SK-N-SH (cell line): Measurements from ENCODE around the gene BGN. TPM values are rescaled to one million over a fixed set of nuclear protein-coding genes. Genes with fewer than 3 reads are reported as not detected.

Experiments used
- CTCF ChIA-PET: fragments of 300-600, 350-600 bp; formaldehyde crosslinking; extraction: SDS; loops from one replicate; lab custom pipeline; 2021; lab: Yijun Ruan, JAX
- POLR2A ChIA-PET: fragments of 350-600 bp; sonication (Branson Sonifier 250); formaldehyde crosslinking; extraction: SDS; loops from one replicate; lab custom pipeline; 2020; ENCODE audit warnings: antibody characterized with exemption, inconsistent platforms; lab: Yijun Ruan, JAX
- DNase-seq: peaks from one replicate; pipeline ENCODE4 v3.0.0; 2012
- H2AFZ ChIP-seq: fragments of 200-600 bp; sonication (generic); 2 replicates; pipeline ENCODE4 v1.8.1; 2016; ENCODE audit warnings: antibody characterized with exemption, mild to moderate bottlenecking, low read depth
- H3F3A ChIP-seq: fragments of 200-600 bp; sonication (generic); replicated peaks from 2 replicates; pipeline ENCODE3; 2016; ENCODE audit warnings: antibody characterized with exemption, mild to moderate bottlenecking; ENCODE audit not compliant: insufficient read depth
- H3K27ac ChIP-seq, 2 experiments: fragments of 200-500 bp in 1 of 2; fragments of 200-600 bp in 1 of 2; sonication (Bioruptor generic) in 1 of 2; sonication (generic), shearing (Covaris generic) in 1 of 2; 2 replicates each; pipeline versions ENCODE4 v1.5.1 to v1.6.1; 2014 to 2016; ENCODE audit warnings: low read depth in 2 of 2, inconsistent platforms in 1 of 2, low read length in 1 of 2, mild to moderate bottlenecking in 1 of 2, mixed read lengths in 1 of 2
- H3K27me3 ChIP-seq: fragments of 200-600 bp; sonication (generic), shearing (Covaris generic); 2 replicates; pipeline ENCODE4 v1.6.1; 2016; ENCODE audit warnings: mixed run types; ENCODE audit not compliant: insufficient read depth
- H3K36me3 ChIP-seq, 2 experiments: fragments of 200-500 bp in 1 of 2; fragments of 200-600 bp in 1 of 2; sonication (Bioruptor generic) in 1 of 2; sonication (generic) in 1 of 2; replicated peaks in 1 of 2; 2 replicates each; pipeline versions ENCODE3 to v1.5.1; 2014 to 2016; ENCODE audit warnings: low read length in 1 of 2, mild to moderate bottlenecking in 1 of 2; ENCODE audit not compliant: insufficient read depth in 2 of 2, control insufficient read depth in 1 of 2
- H3K4me1 ChIP-seq, 2 experiments: fragments of 200-500 bp in 1 of 2; fragments of 200-600 bp in 1 of 2; sonication (Bioruptor generic) in 1 of 2; sonication (generic), shearing (Covaris generic) in 1 of 2; 2 replicates each; pipeline versions ENCODE4 v1.5.1 to v1.6.1; 2014 to 2016; ENCODE audit warnings: low read depth in 1 of 2, low read length in 1 of 2, mixed run types in 1 of 2; ENCODE audit not compliant: insufficient read depth in 2 of 2, control insufficient read depth in 1 of 2
- H3K4me2 ChIP-seq: fragments of 200-600 bp; sonication (generic), shearing (Covaris generic); 2 replicates; pipeline ENCODE4 v1.6.1; 2017; ENCODE audit warnings: mixed run types
- H3K4me3 ChIP-seq, 2 experiments: fragments of 200-500 bp in 1 of 2; fragments of 200-600 bp in 1 of 2; sonication (Bioruptor generic) in 1 of 2; sonication (generic), shearing (Covaris generic) in 1 of 2; 2 replicates each; pipeline versions ENCODE4 v1.5.1 to v1.8.1; 2014 to 2016; ENCODE audit warnings: low read depth in 2 of 2, inconsistent platforms in 1 of 2, low read length in 1 of 2, mild to moderate bottlenecking in 1 of 2, mixed read lengths in 1 of 2, moderate library complexity in 1 of 2
- H3K79me2 ChIP-seq: fragments of 200-600 bp; sonication (generic); 2 replicates; pipeline ENCODE4 v1.8.1; 2017; ENCODE audit warnings: mild to moderate bottlenecking; ENCODE audit not compliant: insufficient read depth
- H3K9ac ChIP-seq: fragments of 200-600 bp; sonication (generic); 2 replicates; pipeline ENCODE4 v1.6.1; 2017; ENCODE audit warnings: mixed run types
- H3K9me2 ChIP-seq: fragments of 200-600 bp; sonication (generic); 2 replicates; pipeline ENCODE4 v1.6.1; 2017; ENCODE audit warnings: mixed run types
- H3K9me3 ChIP-seq: fragments of 200-600 bp; sonication (generic); 2 replicates; pipeline ENCODE4 v1.6.1; 2017; ENCODE audit warnings: mixed run types, mild to moderate bottlenecking, moderate library complexity
- H4K20me1 ChIP-seq: fragments of 200-600 bp; sonication (generic); 2 replicates; pipeline ENCODE4 v1.6.1; 2017; ENCODE audit warnings: mild to moderate bottlenecking, mixed run types; ENCODE audit not compliant: insufficient read depth
- ELF1 ChIP-seq: IDR thresholded peaks from 2 replicates; pipeline ENCODE4 v1.4.0; 2012
- GATA2 ChIP-seq: sonication (generic); formaldehyde crosslinking; IDR thresholded peaks from 2 replicates; pipeline ENCODE4 v1.5.0; 2020; ENCODE audit warnings: mild to moderate bottlenecking, missing genetic modification reagents
- IRF3 ChIP-seq: fragments of 150-350 bp; IDR thresholded peaks from 2 replicates; pipeline ENCODE4 v1.6.1; 2016; ENCODE audit warnings: mild to moderate bottlenecking, low read depth, low read length
- JUND ChIP-seq: IDR thresholded peaks from 2 replicates; pipeline ENCODE4 v1.4.0; 2012
- MAX ChIP-seq: IDR thresholded peaks from 2 replicates; pipeline ENCODE4 v1.4.0; 2012; ENCODE audit warnings: low read depth
- MXI1 ChIP-seq: IDR thresholded peaks from 2 replicates; pipeline ENCODE4 v1.6.1; 2012; ENCODE audit warnings: mild to moderate bottlenecking, low read depth, low read length, improper control_type of control experiment
- RXRA ChIP-seq: IDR thresholded peaks from 2 replicates; pipeline ENCODE4 v1.4.0; 2012; ENCODE audit warnings: low read depth, mild to moderate bottlenecking, borderline replicate concordance
- USF2 ChIP-seq: fragments of 150-350 bp; IDR thresholded peaks from 2 replicates; pipeline ENCODE4 v1.6.1; 2017; ENCODE audit warnings: antibody characterized with exemption, low read length, low read depth, borderline replicate concordance
- ZBTB33 ChIP-seq: IDR thresholded peaks from 2 replicates; pipeline ENCODE4 v1.4.0; 2012; ENCODE audit warnings: low read depth, borderline replicate concordance
- WGBS: methylation state at CpG from one replicate; pipeline ENCODE4 v1.1.6; 2017; ENCODE audit warnings: low lambda C conversion rate; 5-methylcytosine and 5-hydroxymethylcytosine counted together
- polyA plus RNA-seq, 3 experiments: library from polyadenylated mRNA; depleted of rRNA; stranded (reverse); fragments of >200 nt; gene quantifications; 2 replicates each; pipeline ENCODE4 v1.2.3, GENCODE V29; 2012

Gene BGN
- polyA plus RNA-seq, 1 of the 3 experiments (the other 2 are of a cell fraction), result 28.9 TPM

GRCh38 chrX:153463031-153463430, 31.7 kb upstream of the BGN start:
- DNase-seq, result no peak
- Histone ChIP-seq H3K9me2 (no peaks in the 10 kb centered on the region), H3K79me2 (no peaks in the 10 kb centered on the region), H2AFZ (no peak overlapping the region), H3K36me3 (peaks cover 0 to 6% of the 10 kb centered on the region in 2 experiments), H3K27ac (no peak overlapping the region), H3F3A (peaks cover 3% of the 10 kb centered on the region), H3K9me3 (no peaks in the 10 kb centered on the region), H3K4me1 (no peaks in the 10 kb centered on the region), H3K4me3 (no peak overlapping the region), H4K20me1 (no peaks in the 10 kb centered on the region), H3K9ac (no peak overlapping the region), H3K27me3 (no peaks in the 10 kb centered on the region; the same call in 1 of the 2 replicates), H3K4me2 (no peak overlapping the region)
- 58% methylated on average over 4 of the region's 6 CpGs for WGBS
- TF ChIP-seq MXI1 (no peak), USF2 (no peak), MAX (no peak), ZBTB33 (no peak), GATA2 (CRISPR knock-in tag) (no peak), IRF3 (no peak)
- ChIA-PET CTCF (interaction anchor here (2.3 kb wide), 1 partner anchor 45 kb away, joined by 14 read pairs; no protein-coding TSS in a partner anchor), POLR2A (no interaction called here)

GRCh38 chrX:153463556-153463955, 31.2 kb upstream of the BGN start:
- Histone ChIP-seq H3K9me2 (no peaks in the 10 kb centered on the region), H3K36me3 (peaks cover 0 to 8% of the 10 kb centered on the region in 2 experiments), H3K9me3 (no peaks in the 10 kb centered on the region), H3F3A (peaks cover 3% of the 10 kb centered on the region), H2AFZ (no peak overlapping the region), H3K27ac (no peak overlapping the region), H3K4me3 (no peak overlapping the region), H3K4me1 (no peaks in the 10 kb centered on the region), H3K27me3 (no peaks in the 10 kb centered on the region; the same call in 1 of the 2 replicates), H3K9ac (no peak overlapping the region), H3K4me2 (no peak overlapping the region), H3K79me2 (no peaks in the 10 kb centered on the region), H4K20me1 (no peaks in the 10 kb centered on the region)
- TF ChIP-seq RXRA (no peak), JUND (no peak), ELF1 (no peak)
- ChIA-PET POLR2A (no interaction called here), CTCF (interaction anchor here (2.3 kb wide), 1 partner anchor 44 kb away, joined by 14 read pairs; no protein-coding TSS in a partner anchor)
- WGBS, result 53% methylated on average over 10 of the region's 12 CpGs
- DNase-seq, result no peak
